NCI-H2107 treated with DMSO at 0.1 percent for 48 hours (cell line): ENCODE data around the gene SSH2.
"Not testable (repeated sequence)": the region's sequence is repeated elsewhere in the genome, so short reads cannot be mapped to it uniquely, and the experiment has no call there.

Source experiments
- DNase-seq: peaks from one replicate; lab custom pipeline; 2025; ENCODE audit not compliant: unreplicated experiment; lab: John Stamatoyannopoulos, UW

The SSH2 gene

GRCh38 chr17:29789196-29790170, 140.5 kb downstream of the SSH2 start:
- no peak for DNase-seq

- no peak for DNase-seq
Observed at GRCh38 chr17:29787995-29788394, 142.0 kb downstream of the SSH2 start.

DNA sequence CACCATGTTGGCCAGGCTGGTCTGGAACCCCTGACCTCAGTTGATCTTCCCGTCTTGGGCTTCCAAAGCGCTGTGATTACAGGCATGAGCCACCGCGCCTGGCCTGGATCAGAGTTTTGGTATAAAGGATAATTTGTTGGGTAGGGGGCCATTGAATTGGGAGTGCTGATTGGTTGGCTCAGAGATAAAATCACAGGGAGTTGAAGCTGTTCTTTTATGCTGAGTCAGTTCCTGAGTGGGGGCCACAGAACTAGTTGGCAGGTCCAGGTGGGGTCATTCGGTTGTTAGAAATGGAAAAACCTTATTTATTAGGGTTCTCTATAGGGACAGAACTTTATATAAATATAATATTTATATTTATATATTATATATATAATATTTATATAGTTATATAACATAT, 147.1 kb downstream of the SSH2 start:
- DNase-seq = no peak

- not testable (repeated sequence) for DNase-seq
Observed at GRCh38 chr17:29779812-29780190, 150.2 kb downstream of the SSH2 start.

- DNase-seq = peak; percentile 24
Observed at GRCh38 chr17:29778956-29779811, 150.8 kb downstream of the SSH2 start.

DNA sequence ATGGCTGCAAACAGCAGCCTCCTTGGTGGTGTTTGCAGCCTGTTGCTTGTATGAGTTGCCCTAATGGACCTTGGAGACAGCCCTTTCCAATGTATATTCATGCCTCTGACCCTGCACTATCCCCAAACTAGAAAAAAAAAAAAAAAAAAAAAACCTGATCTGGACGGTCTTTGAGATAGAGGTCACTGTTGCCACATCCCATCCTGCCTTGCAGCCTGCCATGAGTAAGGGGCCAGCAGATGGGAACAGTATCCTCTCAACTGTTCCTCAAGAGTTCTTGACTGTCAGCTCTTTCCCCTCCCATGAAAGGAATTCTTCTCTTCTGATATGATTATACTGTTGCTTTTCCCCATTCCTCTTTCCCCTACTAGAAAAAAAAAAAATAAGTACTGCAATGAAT, 152.4 kb downstream of the SSH2 start:
- DNase-seq = no peak

DNA sequence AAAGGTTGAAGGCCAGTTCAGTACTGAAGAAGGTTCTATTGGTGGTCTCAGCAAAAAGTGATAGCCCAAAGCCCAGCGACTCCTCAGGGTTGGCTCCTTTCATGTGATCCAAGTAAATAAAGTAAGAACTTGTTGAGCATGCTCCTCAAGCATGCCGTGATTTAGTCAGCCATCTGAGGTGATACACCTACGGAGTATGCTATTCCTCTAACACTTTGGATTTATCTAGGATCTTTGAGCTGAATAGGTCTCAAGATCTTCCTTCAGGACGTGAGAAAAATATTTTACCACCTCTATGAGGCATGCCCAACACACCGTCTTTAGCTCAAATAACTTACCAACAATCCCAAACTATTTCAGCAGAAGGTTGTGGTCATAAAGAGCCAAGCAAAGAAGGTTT, 154.0 kb downstream of the SSH2 start:
- DNase-seq = no peak

DNA sequence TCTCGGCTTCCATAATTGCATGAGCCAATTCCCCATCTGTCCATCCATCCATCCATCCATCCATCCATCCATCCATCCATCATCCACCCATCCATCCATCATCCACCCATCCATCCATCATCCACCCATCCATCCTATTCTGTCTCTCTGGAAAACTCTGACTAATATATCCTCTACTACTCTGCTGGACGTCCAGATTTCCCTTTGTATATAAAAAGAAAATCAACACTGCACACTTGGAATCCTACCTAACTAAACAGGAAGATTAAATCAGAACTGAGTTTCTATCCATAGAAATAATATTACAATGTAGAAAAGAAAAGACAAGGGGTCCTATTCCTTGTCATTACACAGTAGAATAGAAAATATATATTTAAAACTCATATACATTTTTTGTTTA, 157.0 kb downstream of the SSH2 start:
- no peak for DNase-seq

GRCh38 chr17:29771546-29771945, 158.5 kb downstream of the SSH2 start:
- DNase-seq = no peak

GRCh38 chr17:29769225-29769624, 160.8 kb downstream of the SSH2 start:
- DNase-seq = no peak

DNA sequence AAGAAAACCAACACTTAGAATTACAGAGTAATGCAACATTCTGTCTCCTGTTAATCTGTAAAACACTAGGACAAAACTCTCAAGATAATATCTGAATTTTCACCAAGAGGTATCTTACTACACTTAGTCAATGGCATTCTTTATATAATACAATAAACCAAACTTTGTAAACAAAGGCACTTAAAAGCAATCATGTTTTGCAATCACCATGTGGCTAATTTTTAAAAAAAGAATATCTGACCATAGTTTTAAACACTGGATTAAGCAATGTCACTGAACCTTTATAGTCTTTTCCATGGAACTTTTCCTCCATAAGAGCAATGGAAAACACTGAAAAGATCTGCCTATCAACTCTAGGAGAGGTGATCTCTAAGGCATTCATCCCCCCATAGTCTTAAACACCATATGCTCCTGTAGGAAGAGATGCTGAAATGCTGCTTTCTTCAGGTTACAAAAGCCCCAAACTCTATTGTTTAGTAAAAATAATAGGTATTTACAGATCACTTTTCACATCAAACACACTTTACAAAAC, 163.2 kb downstream of the SSH2 start:
- no peak for DNase-seq

DNA sequence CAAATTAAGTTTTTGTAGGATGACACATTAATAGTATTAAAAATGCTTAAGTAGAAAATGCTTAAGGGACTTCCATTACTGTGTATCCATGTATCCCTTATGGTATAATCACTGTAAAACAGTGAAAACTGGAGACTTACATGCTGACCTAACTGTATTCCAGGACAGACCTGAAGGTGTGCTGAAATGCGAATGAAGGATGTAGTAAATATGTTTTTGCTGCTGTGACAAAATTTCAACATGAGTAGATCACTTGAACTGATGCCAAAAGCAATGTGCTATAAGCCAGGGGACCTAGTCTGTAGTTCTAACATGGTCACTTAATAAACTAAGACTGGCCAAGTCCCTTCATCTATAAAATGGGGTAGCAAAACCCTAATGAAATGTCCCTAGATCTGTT, 165.3 kb downstream of the SSH2 start:
- no peak for DNase-seq

- DNase-seq = no peak
Observed at GRCh38 chr17:29764217-29764616, 165.8 kb downstream of the SSH2 start.

DNA sequence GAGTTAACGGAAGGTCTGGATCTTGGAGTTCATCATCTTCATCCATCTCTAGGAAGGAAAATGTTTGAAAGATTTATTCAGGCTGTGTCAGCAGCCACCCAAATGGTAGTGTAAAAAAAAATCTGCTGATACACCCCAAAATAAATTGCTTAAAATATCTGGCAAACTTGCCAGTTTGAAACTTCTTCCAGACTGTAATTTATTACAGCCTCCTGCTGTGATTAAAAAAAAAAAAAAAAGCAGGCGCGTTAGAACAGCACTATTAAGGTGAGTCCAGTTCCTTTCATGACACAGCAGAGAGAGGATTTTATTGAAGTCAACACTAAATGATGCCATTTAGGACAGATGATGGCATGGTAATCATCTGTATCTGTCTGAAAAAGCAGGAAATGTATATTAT, 166.8 kb downstream of the SSH2 start:
- no peak for DNase-seq

GRCh38 chr17:29761040-29761761, 168.8 kb downstream of the SSH2 start:
- no peak for DNase-seq

DNA sequence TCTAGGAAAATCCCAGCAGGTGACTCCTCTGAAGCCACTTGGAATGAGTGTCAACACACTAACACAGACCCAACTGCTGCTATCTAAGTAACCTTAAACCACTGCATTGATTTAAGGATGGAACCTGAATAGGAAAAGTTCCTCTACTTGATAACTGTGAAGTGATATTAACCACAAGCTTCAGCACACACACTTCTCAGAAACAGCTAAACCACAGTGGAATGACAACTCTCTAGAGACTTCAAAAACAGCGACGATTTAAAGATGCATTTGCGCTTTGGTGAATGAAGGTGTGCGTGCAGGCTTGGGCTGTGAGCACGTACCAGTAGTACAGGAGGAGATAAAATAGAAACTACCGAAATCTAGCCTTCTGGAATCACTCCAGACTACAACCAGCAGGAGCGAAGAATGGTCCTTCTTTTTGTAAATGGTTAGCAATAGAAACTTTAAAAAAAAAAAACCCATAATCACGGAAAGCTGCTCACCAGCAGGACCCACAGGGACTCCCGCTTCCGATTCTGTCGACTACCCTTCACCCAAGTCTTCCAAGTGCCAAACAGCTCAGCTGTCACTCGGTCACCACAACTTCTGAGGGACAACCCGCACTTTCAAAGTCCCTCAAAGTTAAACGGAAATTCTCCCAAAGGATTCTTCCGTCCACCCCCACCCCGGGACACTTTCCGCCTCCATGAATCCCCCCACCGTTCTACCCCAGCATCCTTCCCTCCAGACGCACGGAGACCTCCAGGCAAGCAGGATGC, 169.6 kb downstream of the SSH2 start:
- peak; percentile 67 for DNase-seq

GRCh38 chr17:29758255-29758654, 171.8 kb downstream of the SSH2 start:
- no peak for DNase-seq

DNA sequence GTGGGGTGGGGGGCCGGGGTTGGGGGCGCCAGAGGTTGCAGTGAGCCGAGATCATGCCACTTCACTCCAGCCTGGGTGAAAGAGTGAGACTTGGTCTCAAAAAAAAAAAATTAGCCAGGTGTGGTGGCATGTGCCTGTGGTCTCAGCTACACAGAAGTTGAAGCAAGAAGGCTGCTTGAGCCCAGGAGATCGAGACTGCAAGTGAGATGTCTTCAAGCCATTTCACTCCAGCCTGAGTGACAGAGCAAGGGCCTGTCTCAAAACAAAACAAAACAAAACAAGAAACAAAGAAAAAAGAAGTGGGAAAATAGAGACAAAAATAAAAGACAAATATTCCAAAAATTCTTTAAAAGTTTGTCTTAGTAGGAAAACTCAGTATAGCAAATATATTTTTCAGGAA, 172.2 kb downstream of the SSH2 start:
- no peak for DNase-seq

DNA sequence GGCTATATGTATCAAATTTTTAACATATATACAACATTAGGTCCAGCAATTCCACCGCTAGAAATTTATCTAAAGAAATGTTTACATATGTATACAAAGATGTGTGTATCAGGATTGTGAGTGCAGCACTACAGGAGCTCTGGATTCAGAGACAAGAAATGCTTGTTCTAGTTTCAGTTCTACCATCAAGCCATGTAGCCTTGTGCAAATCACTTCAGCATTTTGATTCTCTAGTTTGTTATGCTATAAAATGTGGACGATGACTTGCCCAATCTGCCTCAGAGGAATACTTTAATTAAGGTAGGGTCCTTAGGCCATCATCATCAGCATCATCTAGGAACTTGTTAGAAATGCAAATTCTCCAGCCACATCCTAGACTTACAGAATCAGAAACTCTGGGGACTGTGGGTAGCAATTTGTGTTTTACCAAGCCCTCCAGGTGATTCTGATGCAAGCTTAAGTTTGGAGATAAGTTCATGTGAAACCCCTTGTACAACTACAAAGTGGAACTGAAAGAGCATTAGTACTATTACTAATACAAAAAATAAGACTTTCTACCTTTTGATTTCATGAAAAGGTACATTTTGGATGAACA, 176.1 kb downstream of the SSH2 start:
- no peak for DNase-seq
